Stimulated activated CD8-positive, alpha-beta memory T cell treated with anti-CD3 and anti-CD28 coated beads, Interleukin-12 subunit alpha, Interleukin-12 subunit beta, amount 100 ng/mL, for 24 hours (primary cell): ENCODE measurements around the gene APELA.
"Not testable (repeated sequence)": the region's sequence is repeated elsewhere in the genome, so short reads cannot be mapped to it uniquely, and the experiment has no call there.

Experiments used
- DNase-seq: peaks from one replicate; pipeline ENCODE4 v3.0.0-alpha.2; 2020; ENCODE audit errors: extremely low read depth

The APELA gene

GRCh38 chr4:164924670-164925238 lies 47.8 kb downstream of the APELA start:
- no peak for DNase-seq

GRCh38 chr4:164926301-164926700 lies 49.3 kb downstream of the APELA start:
- no peak for DNase-seq

- not testable (repeated sequence) for DNase-seq
These were observed 50.1 kb downstream of the APELA start for GRCh38 chr4:164927101-164927500.

GRCh38 chr4:164930647-164931046 lies 53.7 kb downstream of the APELA start:
- no peak for DNase-seq

GRCh38 chr4:164931551-164932324 lies 54.8 kb downstream of the APELA start:
- DNase-seq, result no peak

GRCh38 chr4:164933244-164933643 lies 56.3 kb downstream of the APELA start:
- no peak for DNase-seq

- no peak for DNase-seq
These were observed 58.4 kb downstream of the APELA start for GRCh38 chr4:164935363-164935762.

- not testable (repeated sequence) for DNase-seq
These were observed 59.1 kb downstream of the APELA start for GRCh38 chr4:164935865-164936606.

GRCh38 chr4:164937576-164938270 lies 60.7 kb downstream of the APELA start:
- DNase-seq, result no peak

GRCh38 chr4:164943192-164943591 lies 66.2 kb downstream of the APELA start:
- no peak for DNase-seq

- DNase-seq, result no peak
These were observed 68.2 kb downstream of the APELA start for GRCh38 chr4:164945146-164945545.

GRCh38 chr4:164946810-164947209 lies 69.8 kb downstream of the APELA start:
- DNase-seq, result no peak
